Stimulated activated CD4-positive, alpha-beta T cell treated with anti-CD3 and anti-CD28 coated beads, Interleukin-4, amount 100 ng/mL, for 4 hours (primary cell): ENCODE measurements around the gene TMC3.
"Not testable (repeated sequence)": the region's sequence is repeated elsewhere in the genome, so short reads cannot be mapped to it uniquely, and the experiment has no call there.

Source experiments
- DNase-seq, 2 experiments: peaks; one replicate each; pipeline ENCODE4 v3.0.0-alpha.2; 2020

The TMC3 gene

DNA sequence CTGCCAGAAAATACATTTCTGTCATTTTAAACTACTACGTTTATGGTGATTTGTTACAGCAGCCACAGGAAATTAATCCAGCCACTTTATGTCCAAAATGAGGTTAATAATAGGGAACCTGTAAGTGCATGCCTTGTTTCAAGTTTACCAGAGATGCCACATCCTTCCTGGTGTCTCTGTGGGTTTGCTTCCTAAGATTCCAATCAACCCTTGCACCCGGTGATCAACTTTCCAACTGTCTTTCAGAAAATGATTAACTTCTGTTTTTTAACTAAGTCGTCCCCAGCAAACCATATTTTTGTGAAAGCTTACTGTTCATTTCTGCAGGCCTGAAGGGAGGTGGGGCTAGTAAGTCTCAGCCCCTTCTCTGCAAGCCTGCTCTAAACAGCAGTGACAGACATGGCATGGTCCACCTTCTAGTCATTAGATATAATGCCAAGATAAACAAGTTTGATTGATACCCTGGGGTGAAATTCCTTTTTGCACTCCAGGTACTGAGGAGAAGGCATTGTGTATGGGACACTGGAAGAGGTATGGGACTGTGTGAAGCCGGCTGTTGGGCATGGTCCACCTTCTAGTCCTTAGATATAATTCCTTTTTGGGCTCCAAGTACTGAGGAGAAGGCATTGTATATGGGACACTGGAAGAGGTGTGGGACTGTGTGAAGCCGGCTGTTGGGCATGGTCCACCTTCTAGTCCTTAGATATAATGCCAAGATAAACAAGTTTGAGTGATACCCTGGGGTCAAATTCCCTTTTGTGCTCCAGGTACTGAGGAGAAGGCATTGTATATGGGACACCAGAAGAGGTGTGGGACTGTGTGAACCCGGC lies 11.1 kb upstream of the TMC3 start:
- no peak for DNase-seq

DNA sequence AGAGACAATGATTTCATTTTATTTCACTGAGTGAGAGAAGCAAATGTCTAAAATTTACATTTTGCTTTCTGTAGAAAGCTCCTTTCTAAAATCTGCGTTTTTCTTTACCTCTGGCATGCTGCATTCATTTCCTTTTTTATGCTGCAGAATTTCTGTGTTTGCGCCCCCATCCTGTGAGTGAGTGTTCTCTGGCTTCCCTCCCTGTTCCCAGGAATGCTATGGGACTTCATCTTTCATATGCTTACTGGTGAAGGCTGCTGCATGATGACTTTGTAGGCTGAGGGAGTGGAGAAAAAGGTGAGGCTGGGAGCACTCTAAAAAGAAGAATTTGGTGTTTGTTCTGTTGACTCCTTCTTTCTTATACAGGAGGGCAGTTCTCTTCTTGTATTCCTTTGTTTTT lies 7.7 kb upstream of the TMC3 start:
- DNase-seq, result no peak

DNA sequence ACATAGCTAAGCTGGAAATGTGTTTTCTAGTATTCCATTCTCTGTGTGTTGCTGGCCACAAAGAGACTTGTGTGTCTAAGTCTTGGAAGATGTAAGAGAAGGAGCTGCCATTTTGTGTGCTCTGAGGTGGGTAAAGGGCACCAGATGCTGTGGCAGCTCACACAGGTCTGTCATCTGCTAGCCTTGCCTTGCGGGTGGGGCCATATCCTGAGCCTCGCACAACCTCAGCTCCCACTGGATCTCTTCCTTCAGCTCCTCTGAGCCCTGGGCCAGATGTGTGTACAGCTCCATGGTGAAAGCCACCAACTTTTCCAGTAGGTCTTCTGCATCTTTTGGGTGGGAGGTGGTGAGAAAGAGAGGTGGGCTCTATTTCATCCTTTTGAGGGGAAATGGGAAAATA lies 6.7 kb upstream of the TMC3 start:
- no peak for DNase-seq

DNA sequence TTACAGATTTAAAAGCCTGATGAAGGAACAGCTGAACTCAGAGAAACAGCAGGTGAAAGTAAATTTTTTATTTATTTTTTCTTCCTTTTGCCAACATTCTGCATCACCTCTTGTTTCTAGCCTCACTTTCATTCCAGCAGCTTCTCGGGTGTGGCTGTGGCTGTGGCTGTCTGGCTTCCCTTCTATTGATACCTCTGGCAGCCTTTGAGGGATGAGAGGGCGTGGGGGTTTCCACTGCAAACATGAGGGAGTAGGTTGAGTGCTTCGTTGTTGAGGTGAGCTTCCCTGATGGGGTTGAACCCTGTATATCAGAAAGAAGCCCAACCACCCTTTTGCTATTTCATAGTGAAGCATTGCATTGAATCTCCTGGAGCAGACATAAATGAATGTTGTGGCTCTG lies 6.2 kb upstream of the TMC3 start:
- DNase-seq, result no peak

DNA sequence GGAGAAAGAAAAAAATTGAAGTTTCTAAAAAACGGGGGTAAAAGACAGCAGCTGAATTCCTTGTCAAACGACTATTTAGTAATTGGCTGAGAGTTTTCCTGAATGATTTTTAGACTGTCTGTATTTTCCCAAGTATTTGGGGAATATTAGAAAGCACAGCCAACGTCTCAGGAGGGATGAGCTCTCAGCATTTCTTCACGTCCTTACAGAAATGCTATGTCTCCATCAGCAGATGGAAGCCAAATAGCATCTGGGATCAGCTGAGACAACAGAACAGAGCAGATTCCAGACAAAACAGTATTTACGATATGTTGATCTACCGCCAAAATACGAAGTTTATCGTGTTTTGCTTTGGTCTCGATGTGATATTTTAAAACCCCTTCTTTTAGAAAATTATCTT lies 5.3 kb upstream of the TMC3 start:
- DNase-seq, result no peak

GRCh38 chr15:81378443-81378842 lies 4.4 kb upstream of the TMC3 start:
- no peak for DNase-seq

DNA sequence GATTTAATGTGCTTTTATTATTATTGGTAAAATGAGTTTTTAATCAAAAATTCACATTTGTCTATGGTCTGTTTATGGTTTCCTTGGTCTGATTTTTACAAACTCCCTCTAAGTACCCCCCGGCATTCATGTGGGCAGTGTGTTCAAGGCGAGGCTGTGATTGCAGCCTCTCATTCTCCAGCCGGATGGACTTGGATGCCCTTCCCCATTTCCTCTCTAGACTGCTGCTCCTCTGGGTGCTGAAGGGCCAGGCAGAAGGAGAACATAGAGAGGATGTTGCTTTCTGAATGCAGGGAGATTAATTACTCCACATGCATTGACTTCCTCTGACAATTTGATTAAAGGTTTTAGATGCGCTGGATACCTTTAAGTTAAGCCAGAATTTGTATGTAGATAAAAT lies 3.9 kb upstream of the TMC3 start:
- DNase-seq, result no peak

- DNase-seq, result no peak
These were observed 2.2 kb upstream of the TMC3 start for GRCh38 chr15:81376231-81376630.

DNA sequence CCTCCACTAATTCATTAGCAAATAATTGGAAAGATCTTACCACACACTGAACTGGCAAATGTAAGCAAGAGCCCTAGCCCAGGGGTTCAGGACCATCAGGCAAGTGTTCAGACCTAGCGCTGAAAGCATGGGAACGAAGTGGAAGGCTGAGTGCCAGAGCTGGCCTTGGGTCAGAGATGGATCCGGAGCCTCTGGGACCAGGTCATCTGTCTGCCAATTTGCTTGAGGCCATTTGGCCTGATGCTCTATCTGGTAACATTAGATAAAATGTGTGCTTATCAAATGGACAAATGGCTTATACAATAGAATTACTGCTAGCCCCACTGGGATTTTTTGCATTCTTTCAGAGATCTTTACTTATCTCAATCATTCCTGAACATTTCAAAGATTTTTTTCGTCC lies 1.4 kb upstream of the TMC3 start:
- DNase-seq, result no peak

- DNase-seq, result no peak
These were observed 837 bp downstream of the TMC3 start for GRCh38 chr15:81373176-81373575.

GRCh38 chr15:81372575-81372974 lies 1.4 kb downstream of the TMC3 start:
- DNase-seq, result no peak

GRCh38 chr15:81363718-81364500 lies 10.1 kb downstream of the TMC3 start:
- no peak for DNase-seq

GRCh38 chr15:81363276-81363675 lies 10.7 kb downstream of the TMC3 start:
- DNase-seq, result no peak

DNA sequence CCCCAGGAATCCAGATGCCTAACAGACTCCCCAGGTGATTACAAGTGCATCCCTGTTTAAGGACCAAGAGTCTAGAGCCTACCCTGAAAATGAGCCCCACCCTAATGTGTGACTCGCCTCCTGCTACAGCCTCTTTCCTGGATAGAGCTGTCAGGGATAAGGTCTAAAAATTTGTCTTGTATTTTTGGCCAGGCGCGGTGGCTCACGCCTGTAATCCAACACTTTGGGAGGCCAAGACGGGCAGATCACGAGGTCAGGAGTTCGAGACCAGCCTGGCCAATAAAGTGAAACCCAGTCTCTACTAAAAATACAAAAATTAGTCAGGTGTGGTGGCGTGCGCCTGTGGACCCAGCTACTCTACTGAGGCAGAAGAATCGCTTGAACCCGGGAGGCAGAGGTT lies 11.2 kb downstream of the TMC3 start:
- no peak for DNase-seq

DNA sequence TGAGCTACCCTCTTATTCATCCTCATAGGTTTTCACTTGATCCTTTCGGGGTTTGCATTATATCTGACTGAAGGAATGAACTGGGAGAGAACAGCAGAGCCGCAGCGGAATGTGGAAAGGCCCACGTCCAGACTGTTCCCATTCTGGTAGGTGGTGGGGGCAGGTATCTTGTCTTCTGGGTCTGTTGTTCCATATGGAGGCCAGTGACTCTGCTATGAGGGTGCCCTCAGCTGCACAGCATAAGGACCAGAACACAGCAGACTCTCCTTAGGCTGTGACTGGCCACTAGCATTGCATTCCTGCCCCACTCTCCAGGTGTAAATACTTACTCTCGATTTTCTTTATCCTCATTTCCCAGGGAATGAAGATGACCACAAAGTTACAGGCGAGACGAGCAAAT lies 12.1 kb downstream of the TMC3 start:
- no peak for DNase-seq

DNA sequence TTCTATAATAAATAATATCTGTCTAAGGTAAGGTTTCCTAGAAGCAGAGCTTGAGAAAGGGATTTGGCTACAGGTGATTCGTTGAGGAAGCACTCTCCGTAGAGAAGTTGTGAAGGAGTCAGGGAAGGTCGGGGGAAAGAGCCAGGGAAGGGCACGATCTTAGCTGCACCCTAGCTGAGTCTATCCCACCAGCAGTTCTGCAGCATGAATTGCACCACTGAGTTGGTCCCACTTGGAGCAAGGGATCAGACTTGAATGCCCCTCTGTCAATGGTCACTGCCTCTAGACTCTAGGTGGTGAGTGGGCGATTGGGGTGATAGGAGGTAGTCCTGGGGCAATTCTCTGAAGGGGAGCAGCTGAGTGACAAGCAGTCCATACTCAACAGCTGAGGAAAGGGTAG lies 13.5 kb downstream of the TMC3 start:
- DNase-seq, result no peak

DNA sequence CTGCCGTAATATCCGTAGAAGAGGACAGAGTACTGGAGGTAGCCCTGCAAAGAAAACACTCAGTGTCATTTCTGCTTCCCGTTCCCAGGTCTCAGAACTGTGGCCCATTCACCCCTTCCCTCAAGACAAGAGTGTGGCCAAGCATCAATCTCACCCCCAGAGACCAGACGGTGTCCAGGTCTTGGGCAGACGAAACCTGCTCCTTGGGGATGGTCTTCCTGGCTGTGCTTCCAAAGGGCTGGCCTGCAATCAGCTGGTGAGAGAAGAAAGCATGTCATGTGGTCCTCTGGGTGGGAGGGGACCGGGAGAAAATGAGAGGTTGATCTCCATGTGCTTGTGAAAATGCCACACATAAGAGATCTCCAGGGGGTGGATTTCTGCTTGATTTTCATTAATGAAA lies 15.8 kb downstream of the TMC3 start:
- no peak for DNase-seq

- DNase-seq, result no peak
These were observed 16.8 kb downstream of the TMC3 start for GRCh38 chr15:81357180-81357686.

GRCh38 chr15:81356252-81356651 lies 17.8 kb downstream of the TMC3 start:
- DNase-seq, result no peak

GRCh38 chr15:81351651-81352050 lies 22.4 kb downstream of the TMC3 start:
- no peak for DNase-seq

DNA sequence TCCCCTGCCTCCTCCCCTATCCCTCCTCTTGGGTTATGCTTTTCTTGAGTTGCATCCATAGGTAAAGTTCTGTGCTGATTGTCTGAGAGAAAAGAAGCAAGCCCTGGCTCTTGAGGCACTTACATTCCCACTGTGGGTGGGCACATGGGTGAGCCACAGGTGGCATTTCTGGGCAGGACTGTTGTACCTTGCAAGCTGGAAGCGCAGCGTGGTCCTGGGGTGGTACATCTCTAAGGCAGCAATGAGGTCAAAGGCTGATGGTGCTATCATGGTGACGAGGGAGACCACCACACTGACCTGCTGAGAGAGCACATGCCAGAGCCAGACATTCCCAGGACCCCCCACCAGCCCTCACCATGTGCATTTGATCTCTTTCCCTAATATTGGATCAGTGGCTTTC lies 24.7 kb downstream of the TMC3 start:
- DNase-seq, result no peak

- not testable (repeated sequence) for DNase-seq
These were observed 25.3 kb downstream of the TMC3 start for GRCh38 chr15:81348691-81349090.

DNA sequence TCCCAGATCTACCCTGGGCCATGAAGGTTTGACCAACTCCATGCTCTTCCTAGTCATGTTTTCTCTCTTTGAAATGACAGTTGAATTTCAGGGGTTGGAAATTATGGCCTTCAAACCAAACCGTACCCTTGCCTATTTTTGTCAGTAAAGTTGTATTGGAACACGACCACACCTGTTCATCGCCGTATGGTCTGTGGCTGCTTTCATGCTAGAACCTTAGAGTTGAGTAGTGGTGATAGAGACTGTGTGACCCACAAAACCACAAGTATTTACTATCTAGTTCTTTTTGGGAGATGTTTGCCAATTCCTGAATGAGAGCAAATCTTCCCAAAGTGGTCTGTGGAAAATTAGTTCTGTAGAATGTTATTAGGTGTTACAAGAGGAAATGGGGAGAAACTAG lies 26.1 kb downstream of the TMC3 start:
- no peak for DNase-seq

DNA sequence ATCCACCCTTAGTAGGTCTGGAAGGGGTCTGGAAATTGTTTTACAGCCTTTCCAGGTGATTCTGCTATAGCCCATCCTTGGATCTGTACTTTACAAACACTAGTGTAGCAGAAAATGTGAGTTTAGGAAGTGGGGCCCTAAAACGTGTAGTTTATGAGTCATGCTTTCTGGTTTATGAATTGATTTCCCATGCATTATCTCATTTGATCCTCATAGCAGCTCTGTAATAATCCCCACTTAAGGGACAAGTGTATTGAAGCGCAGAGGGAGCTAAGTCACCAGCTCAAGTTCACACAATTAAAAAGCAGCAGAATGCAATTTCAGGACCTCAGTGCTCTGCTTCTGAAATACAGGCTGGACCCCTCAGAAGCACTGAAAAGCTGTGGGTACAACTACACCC lies 27.4 kb downstream of the TMC3 start:
- DNase-seq, result no peak
